ENCODE measurements around the gene MLXIPL.

- TF ChIP-seq REST (IDR thresholded peaks at IDR 0.05; ENCODE audit: borderline replicate concordance) = no peak
- TF ChIP-seq EP300 (conservative IDR thresholded peaks at IDR 0.05; ENCODE audit: poor library complexity, severe bottlenecking) = no peak
- TF ChIP-seq CTCF (IDR thresholded peaks at IDR 0.05; ENCODE audit: poor library complexity, severe bottlenecking) = no peak
- TF ChIP-seq MXI1 (conservative IDR thresholded peaks at IDR 0.05; ENCODE audit: poor library complexity, severe bottlenecking) = no peak
- no peak for TF ChIP-seq POLR2AphosphoS5 (IDR thresholded peaks at IDR 0.05)
- no peak for TF ChIP-seq TAF1 (IDR thresholded peaks at IDR 0.05; ENCODE audit: low read depth)
Measured at GRCh38 chr7:73570521-73570920, 53.8 kb downstream of the MLXIPL start.

Data from neural cell (in vitro differentiated cells).